H1 (cell line): ENCODE measurements around the gene MUSTN1. TPM values are rescaled to one million over a fixed set of nuclear protein-coding genes. Genes with fewer than 3 reads are reported as not detected.

Experiments used
- CTCF ChIA-PET: fragments of 300-600 bp; sonication (Branson Sonifier 250); formaldehyde crosslinking; loops from one replicate; lab custom pipeline; 2021; ENCODE audit not compliant: partially characterized antibody; lab: Charles Lee
- POLR2A ChIA-PET: fragments of 300-600 bp; sonication (Branson Sonifier 250); formaldehyde crosslinking; loops from one replicate; lab custom pipeline; 2021; ENCODE audit warnings: inconsistent platforms; ENCODE audit not compliant: partially characterized antibody; lab: Charles Lee
- DNase-seq, 2 experiments: peaks; one replicate each; pipeline versions ENCODE4 v3.0.0 to v3.0.0-alpha.2; 2010 to 2022; ENCODE audit warnings: low spot score in 2 of 2, low read depth in 1 of 2, mixed read lengths in 1 of 2
- FAIRE-seq: peaks from 2 replicates; lab custom pipeline; 2011; peaks lifted over from hg19 to GRCh38; lab: Jason Lieb, UNC
- H2AFZ ChIP-seq: 2 replicates; pipeline ENCODE4 v1.8.1; 2012; ENCODE audit warnings: low read length, inconsistent platforms
- H2AK5ac ChIP-seq: 2 replicates; pipeline ENCODE4 v1.6.1; 2013; ENCODE audit warnings: low read depth, low read length
- H2BK120ac ChIP-seq: replicated peaks from 2 replicates; pipeline ENCODE3; 2013; ENCODE audit warnings: low read depth, low read length, inconsistent platforms
- H2BK12ac ChIP-seq: 2 replicates; pipeline ENCODE4 v1.6.1; 2013; ENCODE audit warnings: low read depth, low read length
- H2BK15ac ChIP-seq: 2 replicates; pipeline ENCODE4 v1.6.1; 2013; ENCODE audit warnings: low read length
- H2BK20ac ChIP-seq: 2 replicates; pipeline ENCODE4 v1.6.1; 2013; ENCODE audit warnings: low read length
- H2BK5ac ChIP-seq: 2 replicates; pipeline ENCODE4 v1.6.1; 2013; ENCODE audit warnings: low read depth, low read length
- H3K14ac ChIP-seq: 2 replicates; pipeline ENCODE4 v1.6.1; 2013; ENCODE audit warnings: inconsistent platforms; ENCODE audit not compliant: insufficient read length
- H3K18ac ChIP-seq: 2 replicates; pipeline ENCODE4 v1.6.1; 2013; ENCODE audit warnings: low read length; ENCODE audit errors: extremely low read depth
- H3K23ac ChIP-seq: 2 replicates; pipeline ENCODE4 v1.6.1; 2013; ENCODE audit warnings: inconsistent platforms; ENCODE audit not compliant: insufficient read length
- H3K23me2 ChIP-seq: 2 replicates; pipeline ENCODE4 v1.6.1; 2013; ENCODE audit warnings: low read depth, low read length
- H3K27ac ChIP-seq: 2 replicates; pipeline ENCODE4 v1.6.1; 2011; ENCODE audit warnings: low read depth, low read length, inconsistent platforms
- H3K27me3 ChIP-seq, 4 experiments: replicated peaks in 1 of 4; 1 replicate in 1 of 4; 2 replicates in 3 of 4; pipeline versions ENCODE4 v1.6.1 to v1.8.1; 2011 to 2013; ENCODE audit warnings: low read length in 3 of 4, mild to moderate bottlenecking in 3 of 4, inconsistent platforms in 2 of 4, mixed read lengths in 2 of 4, moderate library complexity in 1 of 4; ENCODE audit not compliant: control insufficient read depth in 3 of 4, insufficient read depth in 3 of 4; ENCODE audit errors: extremely low read depth in 1 of 4
- H3K36me3 ChIP-seq, 4 experiments: 2 replicates each; pipeline versions ENCODE4 v1.6.1 to v1.8.1; 2011 to 2013; ENCODE audit warnings: mild to moderate bottlenecking in 4 of 4, low read length in 3 of 4, moderate library complexity in 2 of 4, control low read depth in 1 of 4, inconsistent platforms in 1 of 4; ENCODE audit not compliant: insufficient read depth in 4 of 4, control insufficient read depth in 2 of 4
- H3K4ac ChIP-seq: replicated peaks from 2 replicates; pipeline ENCODE3; 2013; ENCODE audit warnings: low read length, low read depth, mixed read lengths, inconsistent platforms; ENCODE audit not compliant: insufficient read length
- H3K4me1 ChIP-seq, 4 experiments: replicated peaks in 1 of 4; 1 replicate in 1 of 4; 2 replicates in 3 of 4; pipeline versions ENCODE4 v1.6.1 to v1.8.1; 2011 to 2013; ENCODE audit warnings: low read length in 3 of 4, inconsistent platforms in 2 of 4, mixed read lengths in 1 of 4; ENCODE audit not compliant: insufficient read depth in 4 of 4, control insufficient read depth in 3 of 4
- H3K4me2 ChIP-seq, 2 experiments: 2 replicates each; pipeline versions ENCODE4 v1.6.1 to v1.8.1; 2011 to 2013; ENCODE audit warnings: low read depth in 2 of 2, low read length in 2 of 2, control low read depth in 1 of 2, inconsistent platforms in 1 of 2, mild to moderate bottlenecking in 1 of 2; ENCODE audit not compliant: insufficient read depth in 1 of 2
- H3K4me3 ChIP-seq, 4 experiments: fragments of 200-600, 300-600 bp in 1 of 4; sonication (generic), shearing (Covaris generic), sonication (Bioruptor Twin) in 1 of 4; 2 replicates each; pipeline versions ENCODE4 v1.5.1 to v1.8.1; 2011 to 2016; ENCODE audit warnings: low read length in 4 of 4, low read depth in 3 of 4, control low read depth in 2 of 4, inconsistent platforms in 2 of 4, mild to moderate bottlenecking in 2 of 4, mixed read lengths in 1 of 4, moderate library complexity in 1 of 4; ENCODE audit not compliant: insufficient read depth in 2 of 4; ENCODE audit errors: extremely low read depth in 1 of 4
- H3K56ac ChIP-seq: replicated peaks from 2 replicates; pipeline ENCODE3; 2013; ENCODE audit warnings: low read depth, mild to moderate bottlenecking, mixed read lengths, low read length, inconsistent platforms; ENCODE audit not compliant: insufficient read length
- H3K79me1 ChIP-seq: 2 replicates; pipeline ENCODE4 v1.6.1; 2013; ENCODE audit warnings: low read depth, low read length, control low read depth
- H3K79me2 ChIP-seq, 2 experiments: 2 replicates each; pipeline versions ENCODE4 v1.6.1 to v1.8.1; 2012 to 2013; ENCODE audit warnings: low read length in 2 of 2, mild to moderate bottlenecking in 2 of 2, inconsistent platforms in 1 of 2; ENCODE audit not compliant: insufficient read depth in 2 of 2, control insufficient read depth in 1 of 2
- H3K9ac ChIP-seq, 4 experiments: replicated peaks in 1 of 4; 1 replicate in 1 of 4; 2 replicates in 3 of 4; pipeline versions ENCODE4 v1.6.1 to v1.8.1; 2011 to 2013; ENCODE audit warnings: low read depth in 3 of 4, low read length in 3 of 4, control low read depth in 2 of 4, mild to moderate bottlenecking in 2 of 4, moderate library complexity in 2 of 4, inconsistent platforms in 1 of 4; ENCODE audit errors: extremely low read depth in 1 of 4
- H3K9me3 ChIP-seq, 2 experiments: 2 replicates each; pipeline versions ENCODE4 v1.6.1 to v1.8.1; 2012 to 2013; ENCODE audit warnings: mild to moderate bottlenecking in 2 of 2, moderate library complexity in 2 of 2, control low read depth in 1 of 2, inconsistent platforms in 1 of 2, low read depth in 1 of 2, low read length in 1 of 2, mixed read lengths in 1 of 2; ENCODE audit not compliant: insufficient read depth in 2 of 2
- H4K20me1 ChIP-seq, 2 experiments: replicated peaks in 1 of 2; 2 replicates each; pipeline versions ENCODE3 to v1.8.1; 2011 to 2013; ENCODE audit warnings: inconsistent platforms in 2 of 2, low read length in 2 of 2, mild to moderate bottlenecking in 1 of 2; ENCODE audit not compliant: insufficient read depth in 2 of 2, control insufficient read depth in 1 of 2
- H4K5ac ChIP-seq: 2 replicates; pipeline ENCODE4 v1.6.1; 2013; ENCODE audit warnings: low read length, low read depth, mixed read lengths, inconsistent platforms; ENCODE audit not compliant: insufficient read length
- H4K8ac ChIP-seq: 2 replicates; pipeline ENCODE4 v1.8.0; 2013; ENCODE audit warnings: mild to moderate bottlenecking, moderate library complexity, low read length, inconsistent platforms; ENCODE audit not compliant: insufficient read depth; ENCODE audit errors: extremely low read depth
- H4K91ac ChIP-seq: replicated peaks from 2 replicates; pipeline ENCODE3; 2013; ENCODE audit warnings: low read length, mixed read lengths, inconsistent platforms; ENCODE audit not compliant: insufficient read length
- BACH1 ChIP-seq: IDR thresholded peaks from 2 replicates; pipeline ENCODE4 v1.6.1; 2012; ENCODE audit warnings: low read length, improper control_type of control experiment
- FOSL1 ChIP-seq: IDR thresholded peaks from 2 replicates; pipeline ENCODE4 v1.6.1; 2011; ENCODE audit warnings: mild to moderate bottlenecking, low read depth, low read length, moderate library complexity; ENCODE audit not compliant: insufficient read depth
- HDAC6 ChIP-seq: IDR thresholded peaks from one replicate; pipeline ENCODE4 v1.7.1; 2012; ENCODE audit warnings: low read depth, mild to moderate bottlenecking, inconsistent platforms, low read length, moderate library complexity
- RNF2 ChIP-seq: fragments of 200-900, 300-1000 bp; sonication (generic); IDR thresholded peaks from 2 replicates; pipeline ENCODE4 v1.7.1; 2016; ENCODE audit warnings: borderline replicate concordance, low read depth, mild to moderate bottlenecking, antibody characterized with exemption, low read length; ENCODE audit not compliant: poor library complexity, severe bottlenecking; ENCODE audit errors: missing control alignments
- whole genome bisulfite sequencing, 2 experiments: shearing (Covaris generic) in 1 of 2; methylation state at CpG; one replicate each; pipeline versions ENCODE4 v1.1.6 to v1.1.7; 2013 to 2015; ENCODE audit warnings: low lambda C conversion rate in 2 of 2, mixed read lengths in 2 of 2, inconsistent platforms in 1 of 2, low coverage in 1 of 2, missing lambda C conversion rate in 1 of 2; ENCODE audit not compliant: insufficient replicate concordance in 2 of 2, insufficient coverage in 1 of 2, insufficient read length in 1 of 2; ENCODE audit errors: extremely low coverage in 1 of 2, missing lambda C conversion rate in 1 of 2; 5-methylcytosine and 5-hydroxymethylcytosine counted together
- polyA plus RNA-seq, 7 experiments: library from polyadenylated mRNA; depleted of rRNA in 3 of 7; stranded (reverse) in 5 of 7; unstranded in 2 of 7; fragments of >200 nt in 5 of 7; fragments of 200-250 nt in 2 of 7; gene quantifications; 1 replicate in 5 of 7; 2 replicates in 1 of 7; 4 replicates in 1 of 7; pipeline versions ENCODE4 v1.2.1 to v1.2.3, GENCODE V29; 2011 to 2013; ENCODE audit warnings: missing spikeins in 2 of 7, mixed read lengths in 2 of 7
- total RNA-seq: library from RNA; stranded (reverse); fragmentation: NEBNext Ultra II Directional; extraction: Animal tissue kit (Norgen Biotek cat#: 25700); gene quantifications from 2 replicates; pipeline ENCODE4 v1.2.1, GENCODE V29; 2021

MUSTN1 gene
- total and polyA plus RNA-seq, 2 of the 8 experiments (the other 6 are each of a cell fraction or from before 2014, with no cell fraction given), result 1.1 to 2.4 TPM

GRCh38 chr3:52819936-52820335 is 14.9 kb downstream of the MUSTN1 start:
- ChIA-PET CTCF (interaction anchor here (0.6 to 7.5 kb wide), 31 partner anchors 8 to 543 kb away, joined by 3 to 73 read pairs (median 6); partner anchors contain the start of genes ITIH3, ITIH4 and MUSTN1), POLR2A (interaction anchor here (1.2 to 1.6 kb wide), 3 partner anchors 10 to 49 kb away, joined by 5 to 8 read pairs (median 7); partner anchors contain the start of gene NEK4)
- Histone ChIP-seq H3K4me1 (peaks cover 0 to 6% (median 3%) of the 10 kb centered on the region in 4 experiments; a peak in 2 of 7 replicates), H3K27ac (no peak overlapping the region), H3K23me2 (no peaks in the 10 kb centered on the region), H4K91ac (no peak overlapping the region), H3K36me3 (no peaks in the 10 kb centered on the region), H4K5ac (no peak overlapping the region), H3K4ac (no peak overlapping the region), H2BK120ac (no peak overlapping the region), H3K4me2 (no peak overlapping the region), H3K9ac (no peak overlapping the region; a peak in 1 of 7 replicates), H4K8ac (no peak overlapping the region), H4K20me1 (no peaks in the 10 kb centered on the region), H3K4me3 (no peak overlapping the region), H3K18ac (no peak overlapping the region), H2AK5ac (no peak overlapping the region), H2BK20ac (no peak overlapping the region), H3K27me3 (no peaks in the 10 kb centered on the region), H2AFZ (no peak overlapping the region), H3K23ac (no peak overlapping the region), H2BK5ac (no peak overlapping the region), H3K56ac (no peak overlapping the region), H3K79me1 (no peaks in the 10 kb centered on the region), H3K79me2 (no peaks in the 10 kb centered on the region), H2BK12ac (no peak overlapping the region), H3K9me3 (no peaks in the 10 kb centered on the region), H3K14ac (no peak overlapping the region), H2BK15ac (no peak overlapping the region)
- FAIRE-seq (no peak), DNase-seq (no peak)
- TF ChIP-seq RNF2 (no peak), BACH1 (no peak), HDAC6 (no peak), FOSL1 (no peak)
- 60% methylated on average over 2 of the region's 2 CpGs; no CpG with 5 or more reads in 1 of the 2 experiments for WGBS, 2 experiments
